Right ventricle myocardium inferior (tissue), 1 donor: ENCODE measurements around the gene MED1. TPM values are rescaled to one million over a fixed set of nuclear protein-coding genes. Genes with fewer than 3 reads are reported as not detected.
"Not testable (repeated sequence)": the region's sequence is repeated elsewhere in the genome, so short reads cannot be mapped to it uniquely, and the experiment has no call there.

Experiments
- ATAC-seq: fragments of 200-7000 bp; cut with Tn5 transposase; one replicate; pipeline ENCODE4 v1.9.1; 2020; ENCODE audit warnings: mild to moderate bottlenecking, moderate library complexity
- DNase-seq: peaks from one replicate; pipeline ENCODE4 v3.0.0; 2021; ENCODE audit errors: missing footprints
- intact Hi-C: fragments of 100-400 bp; cut with DNase I; formaldehyde crosslinking; loops from one replicate; pipeline ENCODE4 v1.11.0; 2022
- total RNA-seq: library from RNA; stranded (reverse); fragmentation: NEBNext Ultra II Directional; extraction: Animal tissue kit (Norgen Biotek cat#: 25700); gene quantifications from one replicate; pipeline ENCODE4 v1.2.1, GENCODE V29; 2021
- donor health status: DM: no; HTN: yes; CAD: no; lungs with severe emphysema.

Gene MED1
- total RNA-seq, 1 donor from 2014 or later = 22.1 TPM

DNA sequence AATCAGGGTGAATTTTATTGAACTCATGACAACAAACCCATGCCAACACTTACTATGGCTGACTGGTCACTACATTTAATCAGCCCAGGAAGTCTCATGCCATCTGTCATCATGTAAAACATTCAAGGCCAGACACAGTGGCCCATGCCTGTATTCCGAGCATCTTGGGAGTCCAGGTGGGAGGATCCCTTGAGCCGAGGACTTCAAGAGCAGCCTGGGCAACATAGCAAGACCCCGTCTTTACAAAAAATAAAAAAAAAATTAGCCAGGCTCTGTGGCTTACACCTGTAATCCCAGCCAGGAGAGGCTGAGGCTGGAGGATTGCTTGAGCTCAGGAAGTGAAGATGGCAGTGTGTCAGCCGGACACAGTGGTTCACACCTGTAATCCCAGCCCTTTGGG is 4.9 kb upstream of the MED1 start:
- ATAC-seq = no peak
- intact Hi-C loops = no loop called here
- DNase-seq = no peak

DNA sequence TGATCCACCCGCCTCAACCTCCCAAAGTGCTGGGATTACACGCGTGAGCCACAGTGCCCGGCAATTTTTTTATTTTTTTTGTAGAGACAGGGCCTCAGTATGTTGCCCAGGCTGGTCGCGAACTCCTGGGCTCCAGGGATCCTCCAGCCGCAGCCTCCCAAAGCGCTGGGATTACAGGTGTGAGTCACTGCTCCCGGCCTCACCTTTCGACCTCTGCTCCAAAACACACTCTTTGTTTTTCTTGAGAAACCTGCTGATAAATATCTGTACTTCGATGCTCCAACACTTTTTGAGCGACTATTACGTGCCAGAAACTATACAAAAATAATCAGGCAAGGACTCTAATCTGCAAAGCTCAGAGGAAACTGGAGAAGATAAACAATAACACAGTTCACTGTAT is 1.0 kb downstream of the MED1 start:
- DNase-seq (no peak), ATAC-seq (no peak)
- intact Hi-C loops = no loop called here

DNA sequence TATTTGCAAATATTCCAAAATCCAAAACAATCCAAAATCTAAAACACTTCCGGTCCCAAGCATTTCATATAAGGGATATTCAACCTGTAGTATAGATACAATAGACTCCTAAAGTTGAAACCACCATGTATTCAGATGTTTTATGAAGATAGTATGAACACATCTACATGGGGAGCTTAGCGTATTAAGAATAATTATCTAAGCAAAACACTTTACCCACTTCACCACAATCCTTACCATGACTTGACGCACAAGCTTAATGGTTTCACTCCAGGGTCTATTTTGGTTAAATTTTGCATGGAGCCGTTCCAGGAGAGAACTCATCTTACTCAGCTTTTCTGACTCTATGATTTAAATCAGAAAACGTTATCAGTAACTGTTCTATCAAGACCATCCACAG is 3.5 kb downstream of the MED1 start:
- no peak for DNase-seq
- no peak for ATAC-seq
- intact Hi-C loops = no loop called here

DNA sequence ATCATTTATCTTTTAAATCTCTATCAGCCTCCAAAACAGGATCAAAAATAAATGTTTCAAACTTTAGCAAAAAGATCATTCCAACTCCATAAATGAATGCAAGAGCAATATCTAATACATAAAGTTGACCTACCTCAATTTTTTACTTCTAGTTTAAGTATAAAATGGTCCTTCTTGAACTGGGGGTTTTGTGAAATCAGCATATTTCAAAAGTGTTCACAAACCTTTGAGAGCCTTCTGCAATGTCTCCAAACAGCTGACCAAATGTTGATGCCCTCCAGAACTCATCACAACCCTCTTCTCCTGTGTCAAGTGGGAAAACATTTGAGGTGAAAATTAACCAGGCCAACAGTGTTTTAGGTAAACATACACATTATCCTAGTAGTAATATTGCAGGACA is 7.7 kb downstream of the MED1 start:
- no peak for DNase-seq
- intact Hi-C loops = no loop called here
- no peak for ATAC-seq

DNA sequence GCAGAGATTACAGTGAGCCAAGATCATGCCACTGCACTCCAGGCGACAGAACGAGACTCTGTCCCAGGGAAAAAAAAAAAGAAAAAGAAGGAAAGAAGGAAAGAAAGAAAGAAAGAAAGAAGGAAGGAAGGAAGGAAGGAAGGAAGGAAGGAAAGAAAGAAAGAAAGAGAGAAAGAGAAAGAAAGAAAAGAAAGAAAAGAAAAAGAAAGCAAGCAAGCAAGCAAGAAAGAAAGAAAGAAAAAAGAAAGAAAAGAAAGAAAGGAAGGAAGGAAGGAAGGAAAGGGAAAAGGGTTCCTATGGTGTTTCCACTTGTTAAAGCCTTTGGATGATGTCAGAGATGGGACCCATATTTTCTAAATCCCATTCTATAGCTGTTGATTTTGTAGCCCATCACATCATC is 11.2 kb downstream of the MED1 start:
- intact Hi-C loops, ATAC-seq, DNase-seq: not testable (repeated sequence)

DNA sequence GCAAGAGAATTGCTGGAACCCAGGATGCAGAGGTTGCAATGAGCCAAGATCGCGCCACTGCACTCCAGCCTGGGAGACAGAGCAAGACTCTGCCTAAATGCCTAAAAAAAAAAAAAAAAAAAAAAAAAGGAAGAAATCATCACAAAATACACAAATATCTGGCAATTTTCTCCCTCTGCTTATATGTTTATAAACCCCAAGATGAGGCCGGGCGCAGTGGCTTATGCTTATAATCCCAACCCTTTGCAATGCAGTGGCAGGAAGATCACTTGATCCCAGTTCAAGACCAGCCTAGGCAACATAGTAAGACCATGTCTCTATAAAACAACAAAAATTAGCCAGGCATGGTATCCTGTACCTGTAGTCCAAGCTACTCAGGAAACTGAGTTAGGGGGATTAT is 21.5 kb downstream of the MED1 start:
- no peak for DNase-seq
- ATAC-seq = no peak
- intact Hi-C loops = loop anchor here (10.0 kb wide), 1 partner anchor 85 kb away; no protein-coding TSS in a partner anchor

DNA sequence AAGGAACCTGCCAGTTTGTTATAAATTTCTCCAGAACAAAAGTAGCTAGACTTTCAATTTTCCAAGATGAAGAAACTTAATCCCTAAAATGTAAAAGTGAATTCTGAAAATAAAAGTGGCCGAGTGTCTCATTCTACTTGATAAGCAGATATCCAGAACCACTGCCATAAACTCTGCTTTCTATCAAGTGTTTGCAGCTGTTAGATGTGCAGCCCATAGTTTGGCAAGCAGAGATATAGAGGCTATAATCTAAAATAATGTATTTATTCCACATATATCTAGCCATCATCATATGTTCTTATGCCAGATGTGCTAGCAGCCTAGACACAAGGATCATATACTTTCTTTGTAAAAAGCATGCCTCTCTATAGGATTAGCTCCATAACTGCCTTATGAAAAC is 34.9 kb downstream of the MED1 start:
- ATAC-seq (no peak), DNase-seq (no peak)
- intact Hi-C loops = no loop called here

DNA sequence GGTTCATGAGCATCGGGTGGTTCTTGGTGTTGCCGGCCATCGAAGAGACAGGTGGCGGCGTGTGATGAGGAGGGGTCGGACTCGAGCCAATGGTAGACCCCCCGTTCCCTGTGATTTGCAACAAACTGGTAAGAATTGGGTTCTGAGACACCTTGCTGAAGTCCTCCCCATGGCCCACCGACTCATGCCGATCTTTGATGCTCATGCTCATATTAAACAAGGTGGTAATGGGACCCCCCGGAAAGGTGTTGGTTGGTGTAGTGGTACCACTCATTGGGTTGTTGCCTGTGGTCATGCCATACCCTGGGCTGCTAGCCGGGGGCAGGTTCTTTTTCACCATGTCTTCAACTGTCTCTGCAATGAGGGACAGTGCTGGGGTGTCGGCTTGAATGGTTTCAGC is 40.8 kb downstream of the MED1 start:
- intact Hi-C loops = no loop called here
- DNase-seq = no peak
- no peak for ATAC-seq

DNA sequence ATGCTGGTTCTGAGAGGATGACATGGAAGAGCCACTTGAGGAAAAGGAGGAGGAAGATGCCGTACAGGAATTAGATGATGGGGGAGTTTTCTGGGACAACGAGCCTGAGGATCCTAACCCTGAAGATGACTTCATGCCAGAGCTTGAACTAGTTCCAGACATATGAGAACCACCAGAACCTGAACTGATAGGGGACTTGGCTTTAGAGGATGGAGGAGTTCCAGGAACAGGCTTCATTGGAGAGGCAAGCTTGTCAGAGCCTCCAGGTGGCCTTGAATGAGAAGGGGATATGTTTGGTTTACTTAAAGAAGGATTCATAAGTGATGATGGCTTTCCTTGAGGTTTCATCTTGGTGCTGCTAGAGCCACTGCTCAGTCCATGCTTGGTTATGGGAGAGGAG is 42.7 kb downstream of the MED1 start:
- intact Hi-C loops = no loop called here
- ATAC-seq = peak; percentile 66
- DNase-seq = no peak

DNA sequence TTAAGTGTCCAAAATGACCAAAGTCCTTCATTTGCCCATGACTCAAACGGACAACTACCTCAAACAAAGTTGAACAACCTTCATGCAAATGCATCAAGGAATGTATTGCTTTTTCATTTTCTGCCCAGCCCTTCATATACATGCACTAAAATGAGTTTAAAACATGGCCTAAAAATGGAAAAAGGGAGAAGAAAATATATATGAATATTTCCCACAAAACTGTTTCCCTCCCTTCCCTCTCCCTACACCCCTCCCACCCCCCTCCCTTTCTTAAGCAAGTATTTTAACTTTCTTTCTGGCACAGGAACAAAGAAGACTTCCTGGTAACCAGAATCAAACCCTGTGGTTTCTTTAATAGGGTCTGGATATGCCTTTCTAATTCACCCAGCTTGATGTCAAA is 44.1 kb downstream of the MED1 start:
- DNase-seq (no peak), ATAC-seq (no peak)
- intact Hi-C loops = no loop called here

DNA sequence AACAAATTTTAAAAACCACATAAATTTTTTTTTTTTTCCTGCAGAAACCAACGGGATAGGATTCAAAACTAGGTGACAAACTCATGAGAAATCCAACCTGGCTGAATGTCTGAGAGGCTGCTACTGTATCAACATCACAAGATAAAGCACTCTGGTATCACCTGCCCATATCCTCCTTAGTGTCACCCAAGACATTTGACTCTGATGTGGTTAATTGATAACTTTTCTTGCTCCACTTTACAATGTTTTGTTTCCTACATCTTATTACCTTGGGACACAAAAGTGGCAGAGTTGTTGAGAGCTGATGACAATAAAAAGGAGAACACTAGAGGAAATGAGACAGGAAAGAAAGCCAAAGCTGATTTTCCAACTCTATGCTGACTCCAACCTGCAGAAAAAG is 45.6 kb downstream of the MED1 start:
- DNase-seq = no peak
- ATAC-seq = no peak
- intact Hi-C loops = no loop called here

DNA sequence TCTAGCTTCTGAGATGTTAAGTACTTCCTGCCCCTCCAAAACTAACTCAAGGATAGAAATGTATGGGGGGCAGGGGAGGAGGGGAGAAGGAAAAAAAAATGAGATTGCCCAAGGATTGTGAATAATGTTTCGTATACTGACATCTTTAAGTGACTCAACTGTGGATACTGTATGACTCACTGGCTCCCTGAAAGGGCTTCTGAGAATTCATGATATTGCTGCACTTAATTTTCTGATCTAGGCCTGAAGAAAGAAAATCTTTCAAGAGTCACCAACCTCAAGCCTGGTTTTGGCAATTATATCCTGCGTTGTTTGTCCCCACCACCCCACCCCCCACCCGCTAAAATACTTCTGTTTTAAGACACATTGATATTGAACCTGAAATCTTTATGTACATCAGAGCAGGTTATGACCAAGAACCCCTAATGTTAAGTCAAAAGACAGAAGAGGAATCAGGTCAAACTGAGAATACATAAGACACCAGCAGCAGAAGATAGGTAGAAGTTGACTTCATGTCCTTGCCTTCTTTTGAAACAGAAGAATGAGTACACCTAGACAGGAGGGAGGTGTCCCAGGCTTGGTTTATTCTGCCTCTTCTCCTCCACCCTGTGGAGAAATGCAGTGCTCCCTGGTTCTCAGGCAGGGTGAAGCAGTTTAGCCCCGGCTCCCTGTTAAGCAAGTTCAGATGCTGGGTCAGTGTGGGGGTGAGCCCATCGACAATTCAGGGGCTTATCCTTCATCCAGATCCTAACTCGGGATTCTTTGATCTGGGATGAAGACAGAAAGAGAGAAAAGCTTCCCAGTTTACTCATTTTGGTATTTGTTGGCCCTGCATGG is 46.3 kb downstream of the MED1 start:
- intact Hi-C loops = loop anchor here (5.0 kb wide), 2 partner anchors 58 to 127 kb away; partner anchors contain the start of gene CDK12
- ATAC-seq (no peak), DNase-seq (no peak)

DNA sequence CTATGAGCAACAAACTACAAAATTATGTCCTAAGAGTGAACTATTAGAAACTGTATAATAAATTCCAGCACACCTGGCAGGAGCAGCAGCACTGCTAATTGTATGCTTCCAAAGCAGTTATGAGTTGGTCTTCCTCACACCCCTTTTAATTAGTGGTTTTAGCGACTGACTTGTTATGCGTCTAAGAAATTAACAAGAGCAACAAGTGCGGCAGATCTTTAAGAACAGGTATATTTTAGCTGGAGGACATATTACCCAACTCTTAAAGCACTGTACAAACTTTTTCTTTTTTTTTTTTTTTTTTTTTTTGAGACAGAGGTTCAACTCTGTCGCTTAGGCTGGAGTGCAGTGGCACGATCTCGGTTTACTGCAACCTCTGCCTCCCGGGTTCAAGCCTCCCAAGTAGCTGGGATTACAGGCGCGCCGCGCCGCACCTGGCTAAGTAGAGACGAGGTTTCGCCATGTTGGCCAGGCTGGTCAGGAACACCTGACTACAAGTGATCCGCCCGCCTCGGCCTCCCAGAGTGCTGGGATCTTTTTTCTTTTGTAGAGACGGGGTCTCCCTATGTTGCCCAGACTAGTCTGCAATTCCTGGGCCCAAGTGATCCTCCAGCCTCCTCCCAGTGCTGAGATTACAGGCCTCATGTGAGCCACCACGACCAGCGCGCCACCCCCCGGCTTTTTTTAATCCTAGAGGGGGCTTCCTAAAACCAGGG is 48.0 kb downstream of the MED1 start:
- DNase-seq (no peak), ATAC-seq (no peak)
- intact Hi-C loops = loop anchor here (5.0 kb wide), 2 partner anchors 59 to 126 kb away; partner anchors contain the start of gene CDK12

DNA sequence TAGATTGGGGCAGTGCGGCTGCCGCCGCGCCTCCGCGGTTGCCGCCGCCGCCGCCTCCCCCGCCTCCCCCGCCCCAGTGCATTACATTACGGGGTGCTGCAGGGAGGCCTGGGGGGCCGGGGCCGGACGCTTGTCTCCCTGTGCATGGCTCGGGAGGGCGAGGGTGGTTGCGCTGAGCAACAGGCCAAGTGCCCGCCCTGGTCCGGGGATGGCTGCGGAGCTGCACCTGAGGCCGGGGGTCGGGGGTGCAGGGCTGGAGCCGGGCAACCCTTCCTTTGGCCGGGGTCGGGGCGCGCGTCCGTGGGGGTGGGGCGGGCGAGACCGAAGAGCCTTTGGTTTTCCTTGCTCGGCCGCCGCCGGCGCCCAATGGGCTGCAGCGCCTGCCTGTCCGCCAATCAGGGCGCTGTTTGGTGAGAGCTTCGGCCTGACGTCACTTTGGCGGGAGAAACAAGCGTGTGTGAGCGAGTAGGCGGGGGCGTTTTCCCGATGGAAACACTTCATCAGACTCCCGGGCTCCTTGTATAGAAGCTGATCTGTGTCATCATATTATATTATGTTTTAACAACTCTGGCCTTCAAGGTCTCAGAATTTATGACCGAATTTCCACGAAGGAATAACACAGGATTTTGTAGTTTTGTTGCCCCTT is 48.7 kb downstream of the MED1 start:
- DNase-seq (peak; percentile 98), ATAC-seq (peak; percentile 91)
- intact Hi-C loops = loop anchor here (5.0 kb wide), 2 partner anchors 60 to 125 kb away; partner anchors contain the start of gene CDK12

DNA sequence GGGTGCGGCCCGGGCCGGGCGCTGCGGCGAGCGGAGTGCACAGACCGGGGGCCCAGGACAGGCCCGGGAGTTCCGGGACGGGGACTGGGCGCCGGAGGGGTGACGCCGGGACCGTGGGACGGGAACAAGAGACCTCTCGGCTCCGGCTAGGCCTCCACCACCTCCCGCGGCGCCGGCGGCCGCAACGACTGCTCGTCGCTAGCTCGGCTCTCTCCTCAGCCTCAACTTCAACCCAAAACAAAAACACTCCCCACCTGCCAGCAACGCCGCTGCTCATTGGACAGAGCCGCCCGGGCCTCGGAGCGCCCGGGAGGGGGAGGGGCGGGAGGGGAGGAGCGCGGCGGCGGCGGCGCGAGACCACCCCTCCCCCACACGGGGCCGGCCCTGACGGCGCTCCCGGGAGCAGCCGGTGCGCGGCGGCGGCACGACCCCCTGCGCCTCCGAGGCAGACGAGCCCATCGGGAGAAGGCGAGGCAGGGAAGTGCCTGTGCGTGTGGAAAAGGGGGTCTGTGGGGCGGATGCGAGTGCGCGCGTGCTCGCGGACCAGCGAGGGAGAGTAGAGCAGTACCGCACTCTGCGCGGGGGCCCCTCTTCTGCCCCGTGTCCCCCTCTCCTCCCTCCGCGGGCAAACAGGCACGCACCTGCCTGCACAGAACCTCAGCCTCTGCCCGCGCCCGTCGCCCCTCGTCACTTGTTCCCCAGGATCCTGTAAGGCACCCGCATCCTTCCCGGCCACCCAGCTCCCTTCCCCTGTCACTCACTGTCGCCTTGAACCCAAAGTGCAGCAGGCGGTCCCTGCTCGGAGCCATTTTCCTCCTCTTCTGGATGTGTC is 49.4 kb downstream of the MED1 start, which contains the start of gene FBXL20:
TSS of gene FBXL20 (minus strand) at position 215 of the 832 bp plus-strand sequence. CDS start 224 bp downstream, outside the sequence.
- DNase-seq (peak; percentile 97), ATAC-seq (peak; percentile 95)
- intact Hi-C loops = loop anchor here (5.0 kb wide), 2 partner anchors 61 to 124 kb away; partner anchors contain the start of gene CDK12

DNA sequence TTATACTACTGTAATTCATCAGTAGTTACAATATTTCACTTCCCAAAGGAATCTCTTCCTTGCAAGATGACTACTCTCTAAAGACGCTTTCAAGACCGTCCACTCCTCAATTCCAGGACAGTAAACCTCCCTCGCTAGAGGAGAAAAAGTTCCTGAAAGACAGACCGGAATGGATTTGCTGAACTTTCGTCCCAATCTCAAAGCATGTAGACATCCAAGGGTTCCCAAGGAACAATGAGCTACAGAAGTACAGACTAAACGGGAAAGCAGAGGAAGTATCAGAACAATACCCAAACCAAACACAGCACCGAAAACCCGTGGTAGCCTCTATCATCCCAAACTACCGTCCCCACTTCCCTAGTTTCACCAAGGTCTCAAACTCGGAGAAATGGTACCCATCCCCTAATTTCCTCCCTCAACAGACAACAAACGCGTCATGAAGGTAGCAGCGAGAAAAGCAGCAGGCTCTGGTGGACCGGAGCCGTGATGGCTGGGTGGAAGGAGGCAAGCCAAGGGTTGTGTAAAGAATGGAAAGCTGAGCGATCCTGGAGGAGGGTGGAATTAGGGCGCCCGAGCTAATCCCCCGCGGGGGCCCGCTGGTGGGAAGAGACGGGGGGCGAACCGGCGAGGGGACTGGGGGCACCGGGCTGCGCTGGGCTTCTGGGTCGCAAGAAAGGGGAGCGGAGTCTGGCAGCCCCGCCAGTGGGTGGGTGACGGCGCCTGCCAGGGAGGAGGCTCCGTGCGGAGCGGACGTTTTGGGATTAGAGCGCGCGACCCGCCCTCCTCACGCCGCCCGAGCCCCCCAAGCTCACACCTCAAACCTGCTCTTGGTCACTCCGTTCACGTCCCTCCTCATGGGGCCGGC is 50.3 kb downstream of the MED1 start:
- peak; percentile 9 for ATAC-seq
- peak; percentile 71 for DNase-seq
- intact Hi-C loops = loop anchor here (5.0 kb wide), 2 partner anchors 62 to 123 kb away; partner anchors contain the start of gene CDK12

DNA sequence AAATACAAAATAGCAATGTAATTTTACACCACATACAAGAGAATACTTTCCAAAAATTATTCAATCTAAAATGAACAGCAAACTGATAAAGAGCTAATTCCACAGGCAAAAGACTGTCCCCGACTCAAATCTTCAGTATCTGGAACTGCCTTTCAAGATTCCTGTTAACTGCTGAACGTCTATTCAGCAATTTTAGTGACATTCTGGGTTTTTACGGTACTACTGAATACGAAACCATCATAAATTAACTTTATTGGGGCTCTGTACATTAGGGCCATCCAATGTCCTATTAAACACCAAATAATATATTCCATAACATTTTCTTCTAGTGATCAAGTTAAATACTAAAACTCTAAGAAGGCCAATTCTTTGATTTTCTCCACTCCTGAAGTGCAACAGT is 51.3 kb downstream of the MED1 start:
- DNase-seq (no peak), ATAC-seq (no peak)
- intact Hi-C loops = loop anchor here (5.0 kb wide), 2 partner anchors 63 to 122 kb away; partner anchors contain the start of gene CDK12
